Hematopoietic multipotent progenitor cell treated with erythropoietin and hydrocortisone succinate and interleukin-3 and kit ligand, for 15 days (in vitro differentiated cells): ENCODE results near the gene RCAN3.
A peak's percentile ranks its signal among the peaks of the same experiment; 100 is the strongest.

Experiments used
- DNase-seq: peaks from one replicate; pipeline ENCODE4 v3.0.0-alpha.2; 2015; ENCODE audit warnings: low spot score

The RCAN3 gene

GRCh38 chr1:24584171-24584647, 81.6 kb downstream of the RCAN3 start:
- no peak for DNase-seq

- no peak for DNase-seq
Observed at GRCh38 chr1:24586119-24586518, 83.5 kb downstream of the RCAN3 start.

DNA sequence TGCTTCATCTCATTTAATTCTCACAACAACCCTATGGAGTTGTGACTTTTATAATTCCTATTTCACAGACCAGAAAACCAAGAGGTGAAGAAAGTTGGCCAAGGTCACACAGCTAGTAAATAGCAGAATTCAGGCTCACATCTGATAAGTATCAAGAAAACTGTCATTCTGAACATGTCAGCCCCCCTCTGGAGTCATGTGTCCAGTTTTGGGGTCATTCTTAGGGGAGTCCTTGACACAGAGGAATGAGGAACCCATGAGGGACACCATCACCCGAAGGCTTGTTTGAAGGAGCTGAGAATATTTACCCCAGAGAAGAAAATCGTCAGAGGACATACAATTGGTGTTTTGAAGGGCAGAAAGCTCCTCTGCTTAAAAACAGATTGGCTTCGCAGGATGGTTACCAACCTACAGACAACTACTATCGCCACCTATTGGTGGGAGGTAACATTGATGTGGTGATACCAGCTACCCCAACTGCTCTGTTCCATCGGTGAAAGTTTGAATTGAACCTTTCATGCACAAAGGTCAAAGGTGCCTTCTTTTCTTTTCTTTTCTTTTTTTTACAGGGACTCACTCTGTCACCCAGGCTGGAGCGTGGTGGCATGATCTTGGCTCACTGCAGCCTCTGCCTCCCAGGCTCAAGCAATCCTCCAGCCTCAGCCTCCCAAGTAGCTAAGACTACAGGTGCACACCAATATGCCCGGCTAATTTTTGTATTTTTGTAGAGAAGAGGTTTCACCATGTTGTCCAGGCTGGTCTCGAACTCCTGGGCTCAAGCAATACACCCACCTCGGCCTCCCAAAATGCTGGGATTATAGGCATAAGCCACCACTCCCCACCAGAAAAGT, 84.6 kb downstream of the RCAN3 start:
- peak; percentile 52 for DNase-seq

DNA sequence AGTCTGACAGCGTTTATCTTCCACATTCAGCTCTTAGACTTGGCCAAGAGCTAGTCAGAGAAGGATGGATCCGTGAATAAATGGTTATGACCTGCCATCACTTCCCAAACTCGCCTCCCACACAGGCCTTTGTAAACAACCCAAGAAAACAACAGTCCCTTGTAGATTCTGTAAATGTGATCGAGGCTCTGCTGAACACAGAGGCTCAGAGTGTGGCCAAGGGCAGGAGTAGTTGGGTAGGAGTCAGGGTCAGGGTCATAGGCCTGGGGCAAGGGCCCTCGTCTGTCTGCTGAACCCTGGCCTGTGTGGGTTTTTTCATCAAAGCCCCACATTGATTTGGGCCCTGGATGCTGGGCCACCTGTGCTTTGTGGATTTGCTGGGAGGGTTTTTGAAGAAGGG, 85.9 kb downstream of the RCAN3 start:
- DNase-seq, result no peak

GRCh38 chr1:24589200-24589599, 86.6 kb downstream of the RCAN3 start:
- no peak for DNase-seq
